ENCODE results near the gene DUS2. TPM values are rescaled to one million over a fixed set of nuclear protein-coding genes. Genes with fewer than 3 reads are reported as not detected.

The DUS2 gene
- total and polyA plus RNA-seq, 9 of the 15 experiments (the other 6 are each of a cell fraction or from before 2014, with no cell fraction given) = 5.8 to 22.5 (median 20.6) TPM

DNA sequence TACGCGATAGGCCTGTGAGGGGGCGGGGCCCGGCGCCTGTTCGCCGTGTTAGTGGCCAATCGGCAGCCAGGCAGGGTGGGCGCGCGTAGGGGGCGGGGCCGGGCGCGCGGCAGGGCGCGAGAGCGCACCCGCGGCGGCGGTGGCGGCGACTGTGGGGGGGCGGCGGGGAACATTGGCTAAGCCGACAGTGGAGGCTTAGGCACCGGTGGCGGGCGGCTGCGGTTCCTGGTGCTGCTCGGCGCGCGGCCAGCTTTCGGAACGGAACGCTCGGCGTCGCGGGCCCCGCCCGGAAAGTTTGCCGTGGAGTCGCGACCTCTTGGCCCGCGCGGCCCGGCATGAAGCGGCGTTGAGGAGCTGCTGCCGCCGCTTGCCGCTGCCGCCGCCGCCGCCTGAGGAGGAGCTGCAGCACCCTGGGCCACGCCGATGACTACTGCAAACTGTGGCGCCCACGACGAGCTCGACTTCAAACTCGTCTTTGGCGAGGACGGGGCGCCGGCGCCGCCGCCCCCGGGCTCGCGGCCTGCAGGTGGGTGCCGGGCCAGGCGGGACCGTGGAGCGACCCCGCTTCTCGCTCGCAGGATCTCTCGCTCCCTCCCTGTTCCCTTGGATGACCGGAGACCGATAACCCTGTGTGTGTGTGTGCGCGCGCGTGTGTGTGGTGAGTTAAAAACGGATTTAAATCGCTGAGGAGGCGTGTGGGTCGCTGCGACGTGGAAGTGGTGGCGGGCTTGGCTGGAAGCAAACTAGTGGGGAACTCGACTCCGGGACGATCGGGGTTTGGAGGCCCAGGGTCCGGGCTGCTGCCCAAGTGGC lies 62.4 kb downstream of the DUS2 start, which contains the start of gene NFATC3 (continued):
- TF ChIP-seq, protein P1, sequence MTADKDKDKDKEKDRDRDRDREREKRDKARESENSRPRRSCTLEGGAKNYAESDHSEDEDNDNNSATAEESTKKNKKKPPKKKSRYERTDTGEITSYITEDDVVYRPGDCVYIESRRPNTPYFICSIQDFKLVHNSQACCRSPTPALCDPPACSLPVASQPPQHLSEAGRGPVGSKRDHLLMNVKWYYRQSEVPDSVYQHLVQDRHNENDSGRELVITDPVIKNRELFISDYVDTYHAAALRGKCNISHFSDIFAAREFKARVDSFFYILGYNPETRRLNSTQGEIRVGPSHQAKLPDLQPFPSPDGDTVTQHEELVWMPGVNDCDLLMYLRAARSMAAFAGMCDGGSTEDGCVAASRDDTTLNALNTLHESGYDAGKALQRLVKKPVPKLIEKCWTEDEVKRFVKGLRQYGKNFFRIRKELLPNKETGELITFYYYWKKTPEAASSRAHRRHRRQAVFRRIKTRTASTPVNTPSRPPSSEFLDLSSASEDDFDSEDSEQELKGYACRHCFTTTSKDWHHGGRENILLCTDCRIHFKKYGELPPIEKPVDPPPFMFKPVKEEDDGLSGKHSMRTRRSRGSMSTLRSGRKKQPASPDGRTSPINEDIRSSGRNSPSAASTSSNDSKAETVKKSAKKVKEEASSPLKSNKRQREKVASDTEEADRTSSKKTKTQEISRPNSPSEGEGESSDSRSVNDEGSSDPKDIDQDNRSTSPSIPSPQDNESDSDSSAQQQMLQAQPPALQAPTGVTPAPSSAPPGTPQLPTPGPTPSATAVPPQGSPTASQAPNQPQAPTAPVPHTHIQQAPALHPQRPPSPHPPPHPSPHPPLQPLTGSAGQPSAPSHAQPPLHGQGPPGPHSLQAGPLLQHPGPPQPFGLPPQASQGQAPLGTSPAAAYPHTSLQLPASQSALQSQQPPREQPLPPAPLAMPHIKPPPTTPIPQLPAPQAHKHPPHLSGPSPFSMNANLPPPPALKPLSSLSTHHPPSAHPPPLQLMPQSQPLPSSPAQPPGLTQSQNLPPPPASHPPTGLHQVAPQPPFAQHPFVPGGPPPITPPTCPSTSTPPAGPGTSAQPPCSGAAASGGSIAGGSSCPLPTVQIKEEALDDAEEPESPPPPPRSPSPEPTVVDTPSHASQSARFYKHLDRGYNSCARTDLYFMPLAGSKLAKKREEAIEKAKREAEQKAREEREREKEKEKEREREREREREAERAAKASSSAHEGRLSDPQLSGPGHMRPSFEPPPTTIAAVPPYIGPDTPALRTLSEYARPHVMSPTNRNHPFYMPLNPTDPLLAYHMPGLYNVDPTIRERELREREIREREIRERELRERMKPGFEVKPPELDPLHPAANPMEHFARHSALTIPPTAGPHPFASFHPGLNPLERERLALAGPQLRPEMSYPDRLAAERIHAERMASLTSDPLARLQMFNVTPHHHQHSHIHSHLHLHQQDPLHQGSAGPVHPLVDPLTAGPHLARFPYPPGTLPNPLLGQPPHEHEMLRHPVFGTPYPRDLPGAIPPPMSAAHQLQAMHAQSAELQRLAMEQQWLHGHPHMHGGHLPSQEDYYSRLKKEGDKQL (CRISPR knock-in tag; IDR thresholded peaks at IDR 0.05; ENCODE audit: borderline replicate concordance) = peak; percentile 92; the same call in 1 of the 2 replicates
- TF ChIP-seq POLR2G (IDR thresholded peaks at IDR 0.05; ENCODE audit: low read depth, low read length) (peak; percentile 85), PURB (CRISPR knock-in tag; IDR thresholded peaks at IDR 0.05; ENCODE audit: low read depth) (no peak), U2AF1 (optimal IDR thresholded peaks at IDR 0.05; ENCODE audit: low read depth, low read length) (peak; percentile 19), SP2 (IDR thresholded peaks at IDR 0.05; ENCODE audit: extremely low read depth, low read depth, low read length, poor library complexity, severe bottlenecking) (no peak), NCOR1 (IDR thresholded peaks at IDR 0.05) (peak; percentile 20; the same call in 1 of the 2 replicates), SAP30 (IDR thresholded peaks at IDR 0.05; ENCODE audit: borderline replicate concordance, insufficient read depth, low read depth, low read length, poor library complexity, severe bottlenecking) (peak; percentile 83), YY1 (IDR thresholded peaks at IDR 0.05; ENCODE audit: borderline replicate concordance in 1 of 3, control insufficient read depth in 1 of 3, extremely low read depth in 1 of 3, insufficient read depth in 3 of 3, insufficient read length in 1 of 3, insufficient replicate concordance in 2 of 3, low read depth in 1 of 3, low read length in 2 of 3) (peak in 2 of 3 experiments; percentile 48 to 66), NFXL1 (CRISPR knock-in tag; IDR thresholded peaks at IDR 0.05) (no peak), ZBED1 (IDR thresholded peaks at IDR 0.05) (peak; percentile 83)
- TF ChIP-seq, protein P2, sequence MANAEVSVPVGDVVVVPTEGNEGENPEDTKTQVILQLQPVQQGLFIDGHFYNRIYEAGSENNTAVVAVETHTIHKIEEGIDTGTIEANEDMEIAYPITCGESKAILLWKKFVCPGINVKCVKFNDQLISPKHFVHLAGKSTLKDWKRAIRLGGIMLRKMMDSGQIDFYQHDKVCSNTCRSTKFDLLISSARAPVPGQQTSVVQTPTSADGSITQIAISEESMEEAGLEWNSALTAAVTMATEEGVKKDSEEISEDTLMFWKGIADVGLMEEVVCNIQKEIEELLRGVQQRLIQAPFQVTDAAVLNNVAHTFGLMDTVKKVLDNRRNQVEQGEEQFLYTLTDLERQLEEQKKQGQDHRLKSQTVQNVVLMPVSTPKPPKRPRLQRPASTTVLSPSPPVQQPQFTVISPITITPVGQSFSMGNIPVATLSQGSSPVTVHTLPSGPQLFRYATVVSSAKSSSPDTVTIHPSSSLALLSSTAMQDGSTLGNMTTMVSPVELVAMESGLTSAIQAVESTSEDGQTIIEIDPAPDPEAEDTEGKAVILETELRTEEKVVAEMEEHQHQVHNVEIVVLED (CRISPR knock-in tag; IDR thresholded peaks at IDR 0.05) = no peak
- TF ChIP-seq, protein P3, sequence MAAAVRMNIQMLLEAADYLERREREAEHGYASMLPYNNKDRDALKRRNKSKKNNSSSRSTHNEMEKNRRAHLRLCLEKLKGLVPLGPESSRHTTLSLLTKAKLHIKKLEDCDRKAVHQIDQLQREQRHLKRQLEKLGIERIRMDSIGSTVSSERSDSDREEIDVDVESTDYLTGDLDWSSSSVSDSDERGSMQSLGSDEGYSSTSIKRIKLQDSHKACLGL (CRISPR knock-in tag; IDR thresholded peaks at IDR 0.05; ENCODE audit: borderline replicate concordance, poor library complexity, severe bottlenecking) = no peak
